ENCODE data around the gene OSCP1.

- TF ChIP-seq EZH2 (IDR thresholded peaks at IDR 0.05; ENCODE audit: low read length, unreplicated experiment) (no peak), CTCF (conservative IDR thresholded peaks at IDR 0.05; ENCODE audit: low read depth, low read length) (no peak)
Measured at GRCh38 chr1:36456391-36456928, 6.2 kb upstream of the OSCP1 start.

All from PC-3 (cell line).